SW 1271 (cell line): Measurements from ENCODE around the gene KRTAP10-2.
"Not testable (repeated sequence)": the region's sequence is repeated elsewhere in the genome, so short reads cannot be mapped to it uniquely, and the experiment has no call there.

Experiments used
- DNase-seq, 2 experiments: peaks; one replicate each; lab custom pipeline; 2025; lab: John Stamatoyannopoulos, UW

The KRTAP10-2 gene

GRCh38 chr21:44551340-44551961 lies at the start of gene KRTAP10-2:
Gene KRTAP10-2, minus strand, starts transcription at chr21:44551505. Its CDS starts 47 bp downstream, at chr21:44551458.
- DNase-seq = no peak

- DNase-seq = not testable (repeated sequence)
Measured at GRCh38 chr21:44601091-44601490, 49.8 kb upstream of the KRTAP10-2 start.

- DNase-seq = not testable (repeated sequence)
Measured at GRCh38 chr21:44600118-44600978, 49.0 kb upstream of the KRTAP10-2 start, which contains the start of gene KRTAP10-7. Gene KRTAP10-7, plus strand, starts transcription at chr21:44600597. Its CDS starts 25 bp downstream, at chr21:44600622.

- DNase-seq = no peak
Measured at GRCh38 chr21:44599264-44600029, 48.1 kb upstream of the KRTAP10-2 start.

- DNase-seq = no peak
Measured at GRCh38 chr21:44598061-44598460, 46.8 kb upstream of the KRTAP10-2 start.

- DNase-seq = no peak
Measured at GRCh38 chr21:44596068-44596725, 44.9 kb upstream of the KRTAP10-2 start.

- DNase-seq = no peak
Measured at GRCh38 chr21:44595524-44595923, 44.2 kb upstream of the KRTAP10-2 start.

- DNase-seq = no peak
Measured at GRCh38 chr21:44594406-44594916, 43.2 kb upstream of the KRTAP10-2 start.

- no peak for DNase-seq
Measured at GRCh38 chr21:44593598-44594405, 42.5 kb upstream of the KRTAP10-2 start.

GRCh38 chr21:44592446-44593311 lies 41.4 kb upstream of the KRTAP10-2 start, which contains the start of gene KRTAP10-6:
Gene KRTAP10-6, minus strand, starts transcription at chr21:44592505. Its CDS starts 21 bp downstream, at chr21:44592484.
- no peak for DNase-seq

- not testable (repeated sequence) for DNase-seq
Measured at GRCh38 chr21:44591801-44592130, 40.5 kb upstream of the KRTAP10-2 start.

- DNase-seq = not testable (repeated sequence)
Measured at GRCh38 chr21:44590897-44591800, 39.8 kb upstream of the KRTAP10-2 start.

GRCh38 chr21:44590311-44590721 lies 39.0 kb upstream of the KRTAP10-2 start:
- no peak for DNase-seq

- no peak for DNase-seq
Measured at GRCh38 chr21:44589586-44590305, 38.4 kb upstream of the KRTAP10-2 start.

- DNase-seq = no peak
Measured at GRCh38 chr21:44589094-44589493, 37.8 kb upstream of the KRTAP10-2 start.

- DNase-seq = no peak
Measured at GRCh38 chr21:44585892-44586291, 34.6 kb upstream of the KRTAP10-2 start.

GRCh38 chr21:44583800-44584147 lies 32.5 kb upstream of the KRTAP10-2 start:
- DNase-seq = no peak
